GM23338 (cell line): Measurements from ENCODE around the gene C2orf15. TPM values are rescaled to one million over a fixed set of nuclear protein-coding genes. Genes with fewer than 3 reads are reported as not detected.

ENCODE experiments used
- ATAC-seq: fragments of 200-7000 bp; cut with Tn5 transposase; 3 replicates; pipeline ENCODE4 v1.9.1; 2020
- DNase-seq: peaks from one replicate; pipeline ENCODE4 v3.0.0-alpha.2; 2015; ENCODE audit warnings: low spot score
- H2AFZ ChIP-seq: fragments of 200-600 bp; sonication (generic); 2 replicates; pipeline ENCODE4 v1.8.0; 2016; ENCODE audit warnings: antibody characterized with exemption, mild to moderate bottlenecking, moderate library complexity
- H3F3A ChIP-seq: fragments of 200-600 bp; sonication (generic); replicated peaks from 2 replicates; pipeline ENCODE4 v1.8.0; 2017; ENCODE audit warnings: antibody characterized with exemption, mixed run types, low read depth
- H3K27ac ChIP-seq: fragments of 200-600 bp; sonication (generic); 2 replicates; pipeline ENCODE4 v1.6.1; 2016; ENCODE audit warnings: low read depth
- H3K27me3 ChIP-seq: fragments of 200-600 bp; sonication (generic); 2 replicates; pipeline ENCODE4 v1.8.0; 2016; ENCODE audit warnings: mild to moderate bottlenecking, mixed run types, moderate library complexity; ENCODE audit not compliant: insufficient read depth
- H3K36me3 ChIP-seq: fragments of 200-600 bp; sonication (generic); 2 replicates; pipeline ENCODE4 v1.8.0; 2016; ENCODE audit warnings: mild to moderate bottlenecking; ENCODE audit not compliant: insufficient read depth
- H3K4me1 ChIP-seq: fragments of 200-600 bp; sonication (generic); 2 replicates; pipeline ENCODE4 v1.8.0; 2016; ENCODE audit warnings: mild to moderate bottlenecking, moderate library complexity; ENCODE audit not compliant: insufficient read depth
- H3K4me2 ChIP-seq: fragments of 200-600 bp; sonication (generic); 2 replicates; pipeline ENCODE4 v1.7.1; 2017; ENCODE audit warnings: mixed run types
- H3K4me3 ChIP-seq: fragments of 200-600 bp; sonication (generic); 2 replicates; pipeline ENCODE4 v1.6.1; 2016; ENCODE audit warnings: mixed run types
- H3K79me2 ChIP-seq: fragments of 200-600 bp; sonication (generic); replicated peaks from 2 replicates; pipeline ENCODE4 v1.8.0; 2017; ENCODE audit warnings: mild to moderate bottlenecking; ENCODE audit not compliant: insufficient read depth
- H3K9me2 ChIP-seq: fragments of 200-600 bp; sonication (generic); 2 replicates; pipeline ENCODE4 v1.8.0; 2017; ENCODE audit not compliant: insufficient read depth
- H4K20me1 ChIP-seq: fragments of 200-600 bp; sonication (generic); replicated peaks from 2 replicates; pipeline ENCODE4 v1.8.0; 2017; ENCODE audit warnings: mild to moderate bottlenecking; ENCODE audit not compliant: insufficient read depth
- H3K27ac Mint-ChIP-seq: 2 replicates; pipeline ENCODE4 v1.8.0; 2020; ENCODE audit warnings: inconsistent platforms, mild to moderate bottlenecking, moderate library complexity, mixed read lengths
- H3K27me3 Mint-ChIP-seq: 3 replicates; pipeline ENCODE4 v1.8.0; 2022; ENCODE audit warnings: low read depth, mild to moderate bottlenecking, moderate library complexity, mixed read lengths, inconsistent platforms; ENCODE audit not compliant: insufficient read depth, poor library complexity
- H3K36me3 Mint-ChIP-seq: 3 replicates; pipeline ENCODE4 v1.8.0; 2021; ENCODE audit warnings: low read depth, mild to moderate bottlenecking, inconsistent platforms, moderate library complexity, mixed read lengths
- H3K4me1 Mint-ChIP-seq: 3 replicates; pipeline ENCODE4 v1.8.0; 2020; ENCODE audit warnings: mild to moderate bottlenecking, inconsistent platforms, mixed read lengths
- H3K4me3 Mint-ChIP-seq: 3 replicates; pipeline ENCODE4 v1.8.0; 2021; ENCODE audit warnings: moderate library complexity, mild to moderate bottlenecking, inconsistent platforms, mixed read lengths
- H3K9me3 Mint-ChIP-seq: 3 replicates; pipeline ENCODE4 v1.8.0; 2020; ENCODE audit warnings: moderate library complexity, mild to moderate bottlenecking, inconsistent platforms, mixed read lengths
- EZH2 ChIP-seq: fragments of 200-600 bp; sonication (generic); IDR thresholded peaks from one replicate; pipeline ENCODE4 v1.8.0; 2017; ENCODE audit warnings: antibody characterized with exemption, mild to moderate bottlenecking, low read depth; ENCODE audit not compliant: unreplicated experiment
- EZH2phosphoT487 ChIP-seq: fragments of 200-600 bp; sonication (generic); IDR thresholded peaks from one replicate; pipeline ENCODE4 v1.8.1; 2018; ENCODE audit warnings: antibody characterized with exemption; ENCODE audit not compliant: unreplicated experiment
- NANOG ChIP-seq: IDR thresholded peaks from 2 replicates; pipeline ENCODE4 v1.6.1; 2016; ENCODE audit warnings: antibody characterized with exemption, borderline replicate concordance
- STAT1 ChIP-seq: IDR thresholded peaks from one replicate; pipeline ENCODE4 v1.6.1; 2016; ENCODE audit warnings: antibody characterized with exemption; ENCODE audit not compliant: unreplicated experiment
- polyA plus RNA-seq: library from polyadenylated mRNA; unstranded; fragments of >200 nt; fragmentation: Nextera tagmentation; extraction: Ambion mirVana; gene quantifications from 2 replicates; pipeline ENCODE4 v1.2.1, GENCODE V29; 2016
- total RNA-seq: library from RNA; depleted of rRNA; stranded (reverse); fragments of >200 nt; shearing (Covaris generic); gene quantifications from 2 replicates; pipeline ENCODE4 v1.2.3, GENCODE V29; 2014
- TF ChIP-seq, protein P1 (sequence below): fragments of 250-450 bp; sonication (Bioruptor Pico); IDR thresholded peaks from 2 replicates; pipeline ENCODE4 v1.5.0; 2020; ENCODE audit warnings: mild to moderate bottlenecking, moderate library complexity
- TF ChIP-seq, protein P2 (sequence below): IDR thresholded peaks from one replicate; pipeline ENCODE4 v1.6.1; 2018; ENCODE audit warnings: antibody characterized with exemption; ENCODE audit not compliant: unreplicated experiment

The C2orf15 gene
- total and polyA plus RNA-seq, 2 experiments from 2014 or later, result 7.9 to 8.4 TPM

DNA sequence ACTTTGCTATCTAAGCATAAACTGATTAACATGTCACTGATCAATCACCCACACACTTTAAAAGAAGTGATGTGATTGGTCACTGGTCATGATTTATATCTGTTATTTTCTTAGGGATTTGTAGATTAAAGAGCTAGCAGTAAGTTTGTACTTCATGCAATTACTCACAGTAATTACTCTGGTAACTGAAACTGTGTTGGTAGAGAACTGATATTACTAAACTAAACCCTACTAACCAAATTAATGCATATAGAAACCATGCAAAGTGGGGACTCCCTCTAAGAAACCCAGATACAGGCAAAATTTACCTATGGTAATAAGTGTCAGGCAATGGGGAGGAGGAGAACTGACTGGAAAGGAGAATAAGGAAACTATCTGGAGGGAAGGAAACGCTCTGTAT, 44.8 kb upstream of the C2orf15 start (continued):
- TF ChIP-seq EZH2phosphoT487, result no peak
- TF ChIP-seq EZH2, result no peak
- TF ChIP-seq, protein P1, sequence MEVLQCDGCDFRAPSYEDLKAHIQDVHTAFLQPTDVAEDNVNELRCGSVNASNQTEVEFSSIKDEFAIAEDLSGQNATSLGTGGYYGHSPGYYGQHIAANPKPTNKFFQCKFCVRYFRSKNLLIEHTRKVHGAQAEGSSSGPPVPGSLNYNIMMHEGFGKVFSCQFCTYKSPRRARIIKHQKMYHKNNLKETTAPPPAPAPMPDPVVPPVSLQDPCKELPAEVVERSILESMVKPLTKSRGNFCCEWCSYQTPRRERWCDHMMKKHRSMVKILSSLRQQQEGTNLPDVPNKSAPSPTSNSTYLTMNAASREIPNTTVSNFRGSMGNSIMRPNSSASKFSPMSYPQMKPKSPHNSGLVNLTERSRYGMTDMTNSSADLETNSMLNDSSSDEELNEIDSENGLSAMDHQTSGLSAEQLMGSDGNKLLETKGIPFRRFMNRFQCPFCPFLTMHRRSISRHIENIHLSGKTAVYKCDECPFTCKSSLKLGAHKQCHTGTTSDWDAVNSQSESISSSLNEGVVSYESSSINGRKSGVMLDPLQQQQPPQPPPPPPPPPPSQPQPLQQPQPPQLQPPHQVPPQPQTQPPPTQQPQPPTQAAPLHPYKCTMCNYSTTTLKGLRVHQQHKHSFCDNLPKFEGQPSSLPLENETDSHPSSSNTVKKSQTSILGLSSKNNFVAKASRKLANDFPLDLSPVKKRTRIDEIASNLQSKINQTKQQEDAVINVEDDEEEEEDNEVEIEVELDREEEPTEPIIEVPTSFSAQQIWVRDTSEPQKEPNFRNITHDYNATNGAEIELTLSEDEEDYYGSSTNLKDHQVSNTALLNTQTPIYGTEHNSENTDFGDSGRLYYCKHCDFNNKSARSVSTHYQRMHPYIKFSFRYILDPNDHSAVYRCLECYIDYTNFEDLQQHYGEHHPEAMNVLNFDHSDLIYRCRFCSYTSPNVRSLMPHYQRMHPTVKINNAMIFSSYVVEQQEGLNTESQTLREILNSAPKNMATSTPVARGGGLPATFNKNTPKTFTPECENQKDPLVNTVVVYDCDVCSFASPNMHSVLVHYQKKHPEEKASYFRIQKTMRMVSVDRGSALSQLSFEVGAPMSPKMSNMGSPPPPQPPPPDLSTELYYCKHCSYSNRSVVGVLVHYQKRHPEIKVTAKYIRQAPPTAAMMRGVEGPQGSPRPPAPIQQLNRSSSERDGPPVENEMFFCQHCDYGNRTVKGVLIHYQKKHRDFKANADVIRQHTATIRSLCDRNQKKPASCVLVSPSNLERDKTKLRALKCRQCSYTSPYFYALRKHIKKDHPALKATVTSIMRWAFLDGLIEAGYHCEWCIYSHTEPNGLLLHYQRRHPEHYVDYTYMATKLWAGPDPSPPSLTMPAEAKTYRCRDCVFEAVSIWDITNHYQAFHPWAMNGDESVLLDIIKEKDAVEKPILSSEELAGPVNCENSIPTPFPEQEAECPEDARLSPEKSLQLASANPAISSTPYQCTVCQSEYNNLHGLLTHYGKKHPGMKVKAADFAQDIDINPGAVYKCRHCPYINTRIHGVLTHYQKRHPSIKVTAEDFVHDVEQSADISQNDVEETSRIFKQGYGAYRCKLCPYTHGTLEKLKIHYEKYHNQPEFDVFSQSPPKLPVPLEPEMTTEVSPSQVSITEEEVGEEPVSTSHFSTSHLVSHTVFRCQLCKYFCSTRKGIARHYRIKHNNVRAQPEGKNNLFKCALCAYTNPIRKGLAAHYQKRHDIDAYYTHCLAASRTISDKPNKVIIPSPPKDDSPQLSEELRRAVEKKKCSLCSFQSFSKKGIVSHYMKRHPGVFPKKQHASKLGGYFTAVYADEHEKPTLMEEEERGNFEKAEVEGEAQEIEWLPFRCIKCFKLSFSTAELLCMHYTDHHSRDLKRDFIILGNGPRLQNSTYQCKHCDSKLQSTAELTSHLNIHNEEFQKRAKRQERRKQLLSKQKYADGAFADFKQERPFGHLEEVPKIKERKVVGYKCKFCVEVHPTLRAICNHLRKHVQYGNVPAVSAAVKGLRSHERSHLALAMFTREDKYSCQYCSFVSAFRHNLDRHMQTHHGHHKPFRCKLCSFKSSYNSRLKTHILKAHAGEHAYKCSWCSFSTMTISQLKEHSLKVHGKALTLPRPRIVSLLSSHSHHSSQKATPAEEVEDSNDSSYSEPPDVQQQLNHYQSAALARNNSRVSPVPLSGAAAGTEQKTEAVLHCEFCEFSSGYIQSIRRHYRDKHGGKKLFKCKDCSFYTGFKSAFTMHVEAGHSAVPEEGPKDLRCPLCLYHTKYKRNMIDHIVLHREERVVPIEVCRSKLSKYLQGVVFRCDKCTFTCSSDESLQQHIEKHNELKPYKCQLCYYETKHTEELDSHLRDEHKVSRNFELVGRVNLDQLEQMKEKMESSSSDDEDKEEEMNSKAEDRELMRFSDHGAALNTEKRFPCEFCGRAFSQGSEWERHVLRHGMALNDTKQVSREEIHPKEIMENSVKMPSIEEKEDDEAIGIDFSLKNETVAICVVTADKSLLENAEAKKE (CRISPR knock-in tag), result no peak

DNA sequence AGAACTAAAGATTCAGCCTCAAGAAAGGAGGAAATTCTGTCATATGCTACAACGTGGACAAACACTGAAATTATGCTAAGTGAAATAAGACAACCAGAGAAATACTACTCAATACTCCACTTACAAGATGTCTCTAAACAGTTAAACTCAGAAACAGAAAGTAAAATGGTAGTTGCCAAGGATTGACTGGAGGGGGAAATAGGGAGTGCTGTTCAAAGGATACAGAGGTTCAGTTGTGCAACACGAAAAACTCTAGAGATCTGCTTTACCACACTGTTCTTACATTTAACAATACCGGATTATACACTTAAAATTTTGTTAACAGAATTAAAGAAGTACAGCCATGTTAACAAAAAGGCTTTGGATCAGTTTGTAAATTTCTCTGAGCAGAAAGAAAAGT, 39.8 kb upstream of the C2orf15 start:
- Mint-ChIP-seq H3K4me1 (no peaks in the 10 kb centered on the region), H3K4me3 (no peak overlapping the region), H3K9me3 (no peaks in the 10 kb centered on the region), H3K27me3 (peaks cover 3% of the 10 kb centered on the region), H3K27ac (no peak overlapping the region), H3K36me3 (no peaks in the 10 kb centered on the region)
- H3K27me3 ChIP-seq, result no peaks in the 10 kb centered on the region
- no peak overlapping the region for H3K4me3 ChIP-seq
- H3K4me2 ChIP-seq, result no peak overlapping the region
- H3K9me2 ChIP-seq, result no peaks in the 10 kb centered on the region
- no peaks in the 10 kb centered on the region for H3K36me3 ChIP-seq
- H3K27ac ChIP-seq, result no peak overlapping the region
- H2AFZ ChIP-seq, result no peak overlapping the region
- no peaks in the 10 kb centered on the region for H4K20me1 ChIP-seq
- ATAC-seq, result no peak
- peak; percentile 15 for DNase-seq
- no peak for TF ChIP-seq NANOG
- no peak for TF ChIP-seq STAT1
- TF ChIP-seq, protein P2, sequence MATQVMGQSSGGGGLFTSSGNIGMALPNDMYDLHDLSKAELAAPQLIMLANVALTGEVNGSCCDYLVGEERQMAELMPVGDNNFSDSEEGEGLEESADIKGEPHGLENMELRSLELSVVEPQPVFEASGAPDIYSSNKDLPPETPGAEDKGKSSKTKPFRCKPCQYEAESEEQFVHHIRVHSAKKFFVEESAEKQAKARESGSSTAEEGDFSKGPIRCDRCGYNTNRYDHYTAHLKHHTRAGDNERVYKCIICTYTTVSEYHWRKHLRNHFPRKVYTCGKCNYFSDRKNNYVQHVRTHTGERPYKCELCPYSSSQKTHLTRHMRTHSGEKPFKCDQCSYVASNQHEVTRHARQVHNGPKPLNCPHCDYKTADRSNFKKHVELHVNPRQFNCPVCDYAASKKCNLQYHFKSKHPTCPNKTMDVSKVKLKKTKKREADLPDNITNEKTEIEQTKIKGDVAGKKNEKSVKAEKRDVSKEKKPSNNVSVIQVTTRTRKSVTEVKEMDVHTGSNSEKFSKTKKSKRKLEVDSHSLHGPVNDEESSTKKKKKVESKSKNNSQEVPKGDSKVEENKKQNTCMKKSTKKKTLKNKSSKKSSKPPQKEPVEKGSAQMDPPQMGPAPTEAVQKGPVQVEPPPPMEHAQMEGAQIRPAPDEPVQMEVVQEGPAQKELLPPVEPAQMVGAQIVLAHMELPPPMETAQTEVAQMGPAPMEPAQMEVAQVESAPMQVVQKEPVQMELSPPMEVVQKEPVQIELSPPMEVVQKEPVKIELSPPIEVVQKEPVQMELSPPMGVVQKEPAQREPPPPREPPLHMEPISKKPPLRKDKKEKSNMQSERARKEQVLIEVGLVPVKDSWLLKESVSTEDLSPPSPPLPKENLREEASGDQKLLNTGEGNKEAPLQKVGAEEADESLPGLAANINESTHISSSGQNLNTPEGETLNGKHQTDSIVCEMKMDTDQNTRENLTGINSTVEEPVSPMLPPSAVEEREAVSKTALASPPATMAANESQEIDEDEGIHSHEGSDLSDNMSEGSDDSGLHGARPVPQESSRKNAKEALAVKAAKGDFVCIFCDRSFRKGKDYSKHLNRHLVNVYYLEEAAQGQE, result no peak
- no peaks in the 10 kb centered on the region for H3K79me2 ChIP-seq
- H3F3A ChIP-seq, result no peaks in the 10 kb centered on the region
- no peaks in the 10 kb centered on the region for H3K4me1 ChIP-seq
